ENCODE measurements around the gene CISH. TPM values are rescaled to one million over a fixed set of nuclear protein-coding genes. Genes with fewer than 3 reads are reported as not detected.

Gene CISH
- total RNA-seq, 1 experiment from 2014 or later: 1.7 TPM

DNA sequence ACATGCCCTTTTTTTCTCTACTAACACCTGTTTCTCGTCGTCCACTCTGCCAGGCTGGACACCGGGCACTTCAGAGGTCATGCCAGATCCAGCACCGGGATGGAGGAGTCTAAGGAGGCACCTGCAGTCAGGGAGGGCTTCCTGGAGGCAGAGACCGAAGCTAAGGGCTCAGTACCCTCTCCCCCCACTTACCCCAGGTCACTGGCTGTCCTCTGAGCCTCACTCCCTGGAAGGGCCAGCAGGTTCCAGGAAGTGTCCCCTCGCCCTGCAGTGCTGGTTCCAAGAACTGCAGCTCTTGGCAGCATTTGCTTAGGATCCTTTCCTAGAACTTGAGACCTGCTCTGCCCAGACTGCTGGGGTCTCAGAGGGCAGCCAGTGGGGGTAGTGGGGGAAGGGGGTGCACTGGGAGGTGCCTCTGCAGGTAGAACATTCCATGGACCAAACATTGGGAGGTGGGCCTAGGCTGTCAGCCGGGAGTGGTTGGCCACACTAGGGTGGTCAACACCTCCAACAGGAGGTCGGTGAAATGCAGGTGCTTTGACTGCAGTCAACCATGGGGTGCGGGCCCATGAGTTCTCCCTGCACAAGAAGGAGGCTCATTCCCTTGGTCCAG lies 11.3 kb downstream of the CISH start:
- Histone ChIP-seq H3K9ac (ENCODE audit: extremely low read depth, insufficient read length, low read length) (no peak overlapping the region), H3K4ac (ENCODE audit: low read depth, low read length) (no peak overlapping the region), H3K79me1 (ENCODE audit: insufficient read depth, low read depth, low read length, poor library complexity, severe bottlenecking) (no peaks in the 10 kb centered on the region), H3K27ac (ENCODE audit: insufficient read length, low read depth, low read length) (no peak overlapping the region), H2BK120ac (ENCODE audit: low read depth, low read length, poor library complexity, severe bottlenecking) (no peak overlapping the region), H3K56ac (ENCODE audit: insufficient read length, low read depth, low read length) (no peak overlapping the region), H4K8ac (replicated peaks; ENCODE audit: insufficient read length, low read depth, low read length) (no peak overlapping the region), H2BK15ac (ENCODE audit: low read depth, low read length) (no peak overlapping the region), H3K4me1 (ENCODE audit: insufficient read depth, low read length) (no peaks in the 10 kb centered on the region), H2BK5ac (ENCODE audit: insufficient read length, low read length) (no peak overlapping the region), H4K5ac (ENCODE audit: insufficient read length, low read depth, low read length) (no peak overlapping the region), H3K23me2 (ENCODE audit: insufficient read length, low read depth, low read length, poor library complexity, severe bottlenecking) (no peaks in the 10 kb centered on the region), H3K9me3 (ENCODE audit: control insufficient read depth, low read depth, low read length) (no peaks in the 10 kb centered on the region), H4K20me1 (ENCODE audit: control insufficient read depth, insufficient read depth, insufficient read length) (no peaks in the 10 kb centered on the region), H2BK12ac (ENCODE audit: insufficient read length, low read depth, low read length) (no peak overlapping the region), H2AFZ (ENCODE audit: low read length) (no peak overlapping the region), H3K18ac (ENCODE audit: insufficient read length, low read depth, low read length) (no peak overlapping the region), H3K23ac (ENCODE audit: insufficient read length, low read depth, low read length) (no peak overlapping the region), H3K4me2 (ENCODE audit: insufficient read depth, insufficient read length, low read length) (no peak overlapping the region), H3K79me2 (ENCODE audit: insufficient read depth, low read length) (no peaks in the 10 kb centered on the region), H3K27me3 (ENCODE audit: insufficient read depth, low read length) (no peaks in the 10 kb centered on the region), H2AK5ac (ENCODE audit: insufficient read length, low read length) (no peak overlapping the region), H3T11ph (ENCODE audit: low read length) (no peak overlapping the region), H3K14ac (ENCODE audit: insufficient read depth, low read length) (no peak overlapping the region), H4K91ac (ENCODE audit: insufficient read length, low read depth, low read length) (no peak overlapping the region), H2BK20ac (ENCODE audit: low read depth, low read length, poor library complexity, severe bottlenecking) (no peak overlapping the region)
- H3K9me3 Mint-ChIP-seq: no peaks in the 10 kb centered on the region
- TF ChIP-seq, protein P1, sequence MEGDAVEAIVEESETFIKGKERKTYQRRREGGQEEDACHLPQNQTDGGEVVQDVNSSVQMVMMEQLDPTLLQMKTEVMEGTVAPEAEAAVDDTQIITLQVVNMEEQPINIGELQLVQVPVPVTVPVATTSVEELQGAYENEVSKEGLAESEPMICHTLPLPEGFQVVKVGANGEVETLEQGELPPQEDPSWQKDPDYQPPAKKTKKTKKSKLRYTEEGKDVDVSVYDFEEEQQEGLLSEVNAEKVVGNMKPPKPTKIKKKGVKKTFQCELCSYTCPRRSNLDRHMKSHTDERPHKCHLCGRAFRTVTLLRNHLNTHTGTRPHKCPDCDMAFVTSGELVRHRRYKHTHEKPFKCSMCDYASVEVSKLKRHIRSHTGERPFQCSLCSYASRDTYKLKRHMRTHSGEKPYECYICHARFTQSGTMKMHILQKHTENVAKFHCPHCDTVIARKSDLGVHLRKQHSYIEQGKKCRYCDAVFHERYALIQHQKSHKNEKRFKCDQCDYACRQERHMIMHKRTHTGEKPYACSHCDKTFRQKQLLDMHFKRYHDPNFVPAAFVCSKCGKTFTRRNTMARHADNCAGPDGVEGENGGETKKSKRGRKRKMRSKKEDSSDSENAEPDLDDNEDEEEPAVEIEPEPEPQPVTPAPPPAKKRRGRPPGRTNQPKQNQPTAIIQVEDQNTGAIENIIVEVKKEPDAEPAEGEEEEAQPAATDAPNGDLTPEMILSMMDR (conservative IDR thresholded peaks at IDR 0.05): no peak
- WGBS (ENCODE audit: extremely low coverage, insufficient read length, low lambda C conversion rate): no CpG with 5 or more reads among the region's 9 CpGs
- no peak for DNase-seq
- no peaks in the 10 kb centered on the region for H3K36me3 Mint-ChIP-seq (ENCODE audit: insufficient read depth in 1 of 3, low read depth in 3 of 3)
- H3K4me1 Mint-ChIP-seq: no peaks in the 10 kb centered on the region
- H3K27ac Mint-ChIP-seq: no peak overlapping the region
- peaks cover 5% of the 10 kb centered on the region for H3K27me3 Mint-ChIP-seq (ENCODE audit: low read depth)
- no peak overlapping the region for H3K4me3 Mint-ChIP-seq

Data from H9 (cell line).